Esophagus muscularis mucosa (tissue), 4 donors: ENCODE data around the gene ZRANB3. TPM values are rescaled to one million over a fixed set of nuclear protein-coding genes. Genes with fewer than 3 reads are reported as not detected.
"Not testable (repeated sequence)": the region's sequence is repeated elsewhere in the genome, so short reads cannot be mapped to it uniquely, and the experiment has no call there.

Experiments used
- DNase-seq: peaks from one replicate; pipeline ENCODE4 v3.0.0-alpha.2; 2017; ENCODE audit errors: extremely low spot score
- H3K27ac ChIP-seq, 4 donors: fragments of 200-600 bp; sonication (generic); replicated peaks in 1 of 4; 1 replicate in 3 of 4; 2 replicates in 1 of 4; pipeline ENCODE4 v1.5.1; 2016 to 2019; ENCODE audit warnings: mild to moderate bottlenecking in 1 of 4
- H3K27me3 ChIP-seq, 4 donors: fragments of 200-600 bp; sonication (generic); one replicate each; pipeline versions ENCODE4 v1.5.1 to v1.6.0; 2016 to 2019
- H3K36me3 ChIP-seq, 4 donors: fragments of 200-600 bp; sonication (generic); one replicate each; pipeline ENCODE4 v1.5.1; 2016 to 2019
- H3K4me1 ChIP-seq, 4 donors: fragments of 200-600 bp; sonication (generic); one replicate each; pipeline ENCODE4 v1.5.1; 2016 to 2019
- H3K4me3 ChIP-seq, 4 donors: fragments of 200-600 bp; sonication (generic); 1 replicate in 2 of 4; 2 replicates in 2 of 4; pipeline ENCODE4 v1.5.1; 2016 to 2019; ENCODE audit warnings: mild to moderate bottlenecking in 4 of 4, moderate library complexity in 1 of 4
- H3K9me3 ChIP-seq, 4 donors: fragments of 200-600 bp; sonication (generic); 1 replicate in 3 of 4; 2 replicates in 1 of 4; pipeline ENCODE4 v1.5.1; 2016 to 2019
- CTCF ChIP-seq, 3 experiments: fragments of 200-600 bp in 2 of 3; fragments of 450-650 bp in 1 of 3; sonication (generic) in 2 of 3; IDR thresholded peaks; one replicate each; pipeline ENCODE4 v1.5.1; 2017 to 2019; ENCODE audit warnings: antibody characterized with exemption in 3 of 3, mild to moderate bottlenecking in 2 of 3, moderate library complexity in 1 of 3
- EP300 ChIP-seq: sonication (generic); formaldehyde crosslinking; IDR thresholded peaks from one replicate; pipeline ENCODE4 v1.6.1; 2017; ENCODE audit warnings: antibody characterized with exemption
- POLR2A ChIP-seq: fragments of 450-650 bp; IDR thresholded peaks from one replicate; pipeline ENCODE4 v1.6.1; 2017; ENCODE audit warnings: antibody characterized with exemption, moderate library complexity, mild to moderate bottlenecking, low read depth
- POLR2AphosphoS5 ChIP-seq, 2 donors: sonication (generic); formaldehyde crosslinking; IDR thresholded peaks; one replicate each; pipeline ENCODE4 v1.6.1; 2017; ENCODE audit warnings: antibody characterized with exemption in 2 of 2
- WGBS: methylation state at CpG from one replicate; pipeline ENCODE4 v1.1.5; 2018; 5-methylcytosine and 5-hydroxymethylcytosine counted together
- intact Hi-C: fragments of 100-400 bp; cut with DNase I; formaldehyde crosslinking; loops from one replicate; pipeline ENCODE4 v1.15.1; 2023
- total RNA-seq, 4 donors: library from RNA; depleted of rRNA; stranded (reverse); fragments of >200 nt; gene quantifications; one replicate each; pipeline versions ENCODE4 v1.1.0 to v1.2.1, GENCODE V29; 2016

Gene ZRANB3
- total RNA-seq, 4 donors from 2014 or later, result 1.8 to 4.6 (median 2.9) TPM

- intact Hi-C loops, result no loop called here
- peaks cover 0 to 15% (median 9%) of the 10 kb centered on the region in 4 donors for H3K4me1 ChIP-seq
These were observed 411.4 kb downstream of the ZRANB3 start for GRCh38 chr2:135119582-135119981.

GRCh38 chr2:135113322-135113721 is 417.7 kb downstream of the ZRANB3 start:
- no peak for DNase-seq
- no peaks in the 10 kb centered on the region for H3K4me1 ChIP-seq
- no peak overlapping the region for H3K27ac ChIP-seq
- TF ChIP-seq EP300 (no peak), CTCF (IDR thresholded peaks at IDR 0.05) (no peak), POLR2A (no peak), POLR2AphosphoS5 (IDR thresholded peaks at IDR 0.05) (no peak)
- H3K36me3 ChIP-seq, result peaks cover 7 to 50% (median 25%) of the 10 kb centered on the region in 4 donors
- no peaks in the 10 kb centered on the region for H3K27me3 ChIP-seq
- intact Hi-C loops, result no loop called here
- no peak overlapping the region for H3K4me3 ChIP-seq
- WGBS, result 91% methylated on average over 3 of the region's 3 CpGs
- no peaks in the 10 kb centered on the region for H3K9me3 ChIP-seq

More at GRCh38 chr2:135119582-135119981, 411.4 kb downstream of the ZRANB3 start:
- peaks cover 0 to 46% (median 22%) of the 10 kb centered on the region in 4 donors for H3K36me3 ChIP-seq
- H3K27me3 ChIP-seq, result no peaks in the 10 kb centered on the region
- no peak overlapping the region for H3K27ac ChIP-seq
- H3K4me3 ChIP-seq, result no peak overlapping the region
- H3K9me3 ChIP-seq, result no peaks in the 10 kb centered on the region
- no peak for DNase-seq
- TF ChIP-seq POLR2AphosphoS5 (IDR thresholded peaks at IDR 0.05) (no peak), CTCF (IDR thresholded peaks at IDR 0.05) (no peak), EP300 (no peak), POLR2A (no peak)

GRCh38 chr2:135105513-135106316 is 425.3 kb downstream of the ZRANB3 start:
- H3K36me3 ChIP-seq, result peaks cover 0 to 24% (median 15%) of the 10 kb centered on the region in 4 donors
- intact Hi-C loops, H3K4me3 ChIP-seq, H3K27me3 ChIP-seq, H3K4me1 ChIP-seq, H3K9me3 ChIP-seq, DNase-seq, H3K27ac ChIP-seq: not testable (repeated sequence)
- 95% methylated on average over 25 of the region's 56 CpGs for WGBS

GRCh38 chr2:135103843-135104242 is 427.2 kb downstream of the ZRANB3 start:
- DNase-seq, result no peak
- no peaks in the 10 kb centered on the region for H3K27me3 ChIP-seq
- WGBS, result 0% methylated on average over 1 of the region's 1 CpG
- H3K4me1 ChIP-seq, result peaks cover 6 to 14% (median 9%) of the 10 kb centered on the region in 4 donors
- H3K27ac ChIP-seq, result no peak overlapping the region
- TF ChIP-seq EP300 (no peak), CTCF (IDR thresholded peaks at IDR 0.05) (no peak), POLR2AphosphoS5 (IDR thresholded peaks at IDR 0.05) (no peak), POLR2A (no peak)
- H3K36me3 ChIP-seq, result peaks cover 0 to 24% (median 15%) of the 10 kb centered on the region in 4 donors
- no peaks in the 10 kb centered on the region for H3K9me3 ChIP-seq
- intact Hi-C loops, result no loop called here
- no peak overlapping the region for H3K4me3 ChIP-seq

- no peak for DNase-seq
- Histone ChIP-seq H3K27me3 (no peaks in the 10 kb centered on the region), H3K4me3 (peak overlapping the region in 1 of 4 donors; percentile 16), H3K9me3 (no peaks in the 10 kb centered on the region), H3K36me3 (peaks cover 0 to 27% (median 11%) of the 10 kb centered on the region in 4 donors), H3K27ac (no peak overlapping the region), H3K4me1 (peaks cover 6 to 14% (median 9%) of the 10 kb centered on the region in 4 donors)
- 69% methylated on average over 5 of the region's 5 CpGs for WGBS
- intact Hi-C loops, result no loop called here
- no peak for TF ChIP-seq POLR2A
- TF ChIP-seq CTCF (IDR thresholded peaks at IDR 0.05), result no peak
- TF ChIP-seq EP300, result no peak
- no peak for TF ChIP-seq POLR2AphosphoS5 (IDR thresholded peaks at IDR 0.05)
These were observed 431.1 kb downstream of the ZRANB3 start for GRCh38 chr2:135099802-135100483.
